ENCODE measurements around the gene FAM174B. TPM values are rescaled to one million over a fixed set of nuclear protein-coding genes. Genes with fewer than 3 reads are reported as not detected.
A peak's percentile ranks its signal among the peaks of the same experiment; 100 is the strongest.

FAM174B gene
- total and polyA plus RNA-seq, 4 donors: 19.0 to 59.6 (median 42.3) TPM

- Histone ChIP-seq H3K9me3 (ENCODE audit: control insufficient read depth in 4 of 4, insufficient read depth in 3 of 4, low read length in 3 of 4) (no peaks in the 10 kb centered on the region), H3K4me3 (no peak overlapping the region), H3K9ac (ENCODE audit: insufficient read depth in 1 of 2, low read length in 2 of 2) (no peak overlapping the region), H3K27me3 (ENCODE audit: control insufficient read depth in 3 of 3, insufficient read depth in 3 of 3, low read length in 2 of 3) (no peaks in the 10 kb centered on the region), H3K4me1 (ENCODE audit: control insufficient read depth in 5 of 5, insufficient read depth in 5 of 5, low read length in 5 of 5) (peaks cover 0 to 52% (median 22%) of the 10 kb centered on the region in 5 donors), H3K27ac (ENCODE audit: low read depth in 1 of 2, low read length in 1 of 2) (no peak overlapping the region), H3K36me3 (ENCODE audit: control insufficient read depth in 4 of 4, insufficient read depth in 4 of 4, low read length in 4 of 4) (no peaks in the 10 kb centered on the region)
- no peak for ATAC-seq (ENCODE audit: insufficient read depth, low FRiP score)
- DNase-seq: peak in 2 of 3 donors; percentile 50 to 63
- 88 to 95% methylated on average over 3 of the region's 3 CpGs for WGBS, 2 donors
- TF ChIP-seq CTCF (IDR thresholded peaks at IDR 0.05; ENCODE audit: control extremely low read depth, extremely low read depth): no peak
Measured at GRCh38 chr15:92671406-92671805, 15.8 kb upstream of the FAM174B start.

- Histone ChIP-seq H3K27ac (ENCODE audit: low read depth in 1 of 2, low read length in 1 of 2) (no peak overlapping the region), H3K4me1 (ENCODE audit: control insufficient read depth in 5 of 5, insufficient read depth in 5 of 5, low read length in 5 of 5) (peaks cover 0 to 60% (median 30%) of the 10 kb centered on the region in 5 donors), H3K27me3 (ENCODE audit: control insufficient read depth in 3 of 3, insufficient read depth in 3 of 3, low read length in 2 of 3) (no peaks in the 10 kb centered on the region), H3K36me3 (ENCODE audit: control insufficient read depth in 4 of 4, insufficient read depth in 4 of 4, low read length in 4 of 4) (no peaks in the 10 kb centered on the region), H3K9ac (ENCODE audit: insufficient read depth in 1 of 2, low read length in 2 of 2) (no peak overlapping the region), H3K4me3 (no peak overlapping the region), H3K9me3 (ENCODE audit: control insufficient read depth in 4 of 4, insufficient read depth in 3 of 4, low read length in 3 of 4) (no peaks in the 10 kb centered on the region)
- 88 to 95% methylated on average over 2 of the region's 2 CpGs for WGBS, 2 donors
- no peak for DNase-seq
- no peak for TF ChIP-seq CTCF (IDR thresholded peaks at IDR 0.05; ENCODE audit: control extremely low read depth, extremely low read depth)
- no peak for ATAC-seq (ENCODE audit: insufficient read depth, low FRiP score)
Measured at GRCh38 chr15:92670621-92671020, 15.0 kb upstream of the FAM174B start.

GRCh38 chr15:92669432-92669831 is 13.9 kb upstream of the FAM174B start:
- H3K27ac ChIP-seq (ENCODE audit: low read depth in 1 of 2, low read length in 1 of 2): no peak overlapping the region
- WGBS, 2 donors: 80 to 87% methylated on average over 2 of the region's 2 CpGs
- no peak for TF ChIP-seq CTCF (IDR thresholded peaks at IDR 0.05; ENCODE audit: control extremely low read depth, extremely low read depth)

GRCh38 chr15:92668620-92669019 is 13.0 kb upstream of the FAM174B start:
- 81 to 82% methylated on average over 3 of the region's 3 CpGs for WGBS, 2 donors
- no peak for ATAC-seq (ENCODE audit: insufficient read depth, low FRiP score)
- H3K4me3 ChIP-seq: no peak overlapping the region
- H3K4me1 ChIP-seq (ENCODE audit: control insufficient read depth in 5 of 5, insufficient read depth in 5 of 5, low read length in 5 of 5): peaks cover 5 to 70% (median 31%) of the 10 kb centered on the region in 5 donors
- no peak overlapping the region for H3K9ac ChIP-seq (ENCODE audit: insufficient read depth in 1 of 2, low read length in 2 of 2)
- no peak overlapping the region for H3K27ac ChIP-seq (ENCODE audit: low read depth in 1 of 2, low read length in 1 of 2)
- no peaks in the 10 kb centered on the region for H3K27me3 ChIP-seq (ENCODE audit: control insufficient read depth in 3 of 3, insufficient read depth in 3 of 3, low read length in 2 of 3)
- DNase-seq: no peak
- H3K9me3 ChIP-seq (ENCODE audit: control insufficient read depth in 4 of 4, insufficient read depth in 3 of 4, low read length in 3 of 4): no peaks in the 10 kb centered on the region
- no peak for TF ChIP-seq CTCF (IDR thresholded peaks at IDR 0.05; ENCODE audit: control extremely low read depth, extremely low read depth)
- no peaks in the 10 kb centered on the region for H3K36me3 ChIP-seq (ENCODE audit: control insufficient read depth in 4 of 4, insufficient read depth in 4 of 4, low read length in 4 of 4)

More at GRCh38 chr15:92669432-92669831, 13.9 kb upstream of the FAM174B start:
- Histone ChIP-seq H3K27me3 (ENCODE audit: control insufficient read depth in 3 of 3, insufficient read depth in 3 of 3, low read length in 2 of 3) (no peaks in the 10 kb centered on the region), H3K4me1 (ENCODE audit: control insufficient read depth in 5 of 5, insufficient read depth in 5 of 5, low read length in 5 of 5) (peaks cover 5 to 72% (median 31%) of the 10 kb centered on the region in 5 donors), H3K36me3 (ENCODE audit: control insufficient read depth in 4 of 4, insufficient read depth in 4 of 4, low read length in 4 of 4) (no peaks in the 10 kb centered on the region), H3K9ac (ENCODE audit: insufficient read depth in 1 of 2, low read length in 2 of 2) (no peak overlapping the region), H3K4me3 (no peak overlapping the region), H3K9me3 (ENCODE audit: control insufficient read depth in 4 of 4, insufficient read depth in 3 of 4, low read length in 3 of 4) (no peaks in the 10 kb centered on the region)
- DNase-seq (no peak), ATAC-seq (ENCODE audit: insufficient read depth, low FRiP score) (no peak)
